Tibial artery (tissue), 4 donors: ENCODE results near the gene STXBP3.

ENCODE experiments used
- DNase-seq, 2 donors: peaks; one replicate each; pipeline ENCODE4 v3.0.0-alpha.2; 2019
- H3K27ac ChIP-seq, 2 donors: fragments of 200-600 bp; sonication (generic) in 1 of 2; 1 replicate in 1 of 2; 2 replicates in 1 of 2; pipeline ENCODE4 v1.5.1; 2018 to 2019; ENCODE audit warnings: mild to moderate bottlenecking in 1 of 2
- H3K27me3 ChIP-seq, 2 donors: fragments of 200-600 bp; sonication (generic) in 1 of 2; one replicate each; pipeline versions ENCODE4 v1.5.1 to v1.6.0; 2016 to 2019
- H3K36me3 ChIP-seq, 3 donors: fragments of 200-600 bp; sonication (generic) in 2 of 3; one replicate each; pipeline ENCODE4 v1.5.1; 2016 to 2019; ENCODE audit warnings: mild to moderate bottlenecking in 2 of 3
- H3K4me1 ChIP-seq, 4 donors: fragments of 200-600 bp; sonication (generic) in 2 of 4; 1 replicate in 3 of 4; 2 replicates in 1 of 4; pipeline ENCODE4 v1.5.1; 2016 to 2019
- H3K4me3 ChIP-seq, 2 donors: fragments of 200-600 bp; sonication (generic) in 1 of 2; 1 replicate in 1 of 2; 2 replicates in 1 of 2; pipeline ENCODE4 v1.5.1; 2018 to 2019; ENCODE audit warnings: mild to moderate bottlenecking in 2 of 2
- H3K9me3 ChIP-seq, 3 donors: fragments of 200-600 bp; sonication (generic) in 1 of 3; one replicate each; pipeline ENCODE4 v1.5.1; 2016 to 2019
- CTCF ChIP-seq, 2 experiments: fragments of 200-600 bp in 1 of 2; fragments of 450-650 bp in 1 of 2; IDR thresholded peaks; one replicate each; pipeline ENCODE4 v1.5.1; 2017 to 2019; ENCODE audit warnings: antibody characterized with exemption in 2 of 2, mild to moderate bottlenecking in 1 of 2, moderate library complexity in 1 of 2
- intact Hi-C: fragments of 100-400 bp; cut with DNase I; formaldehyde crosslinking; loops from one replicate; pipeline ENCODE4 v1.15.0; 2023; ENCODE audit warnings: low total_unique reads

The STXBP3 gene

DNA sequence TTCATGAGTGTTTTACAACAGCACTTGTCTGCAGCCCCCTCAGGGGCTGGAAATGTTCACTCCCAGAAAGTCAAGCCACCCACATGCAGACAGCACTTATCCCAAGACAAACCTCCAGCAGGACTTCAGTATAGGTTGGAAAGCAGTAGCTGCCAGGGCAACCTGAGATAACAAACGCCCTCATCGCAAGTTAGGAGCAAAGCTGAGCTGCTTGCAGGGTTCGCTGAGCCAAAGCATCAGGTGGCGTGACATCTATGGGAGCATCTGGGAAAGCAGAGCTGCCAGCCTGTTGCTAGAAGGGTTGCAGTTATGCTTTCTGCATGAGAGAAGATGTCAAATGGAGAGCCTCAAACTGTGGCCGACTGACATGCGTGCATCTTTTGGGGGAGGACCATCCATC is 4.2 kb upstream of the STXBP3 start:
- Histone ChIP-seq H3K36me3 (no peaks in the 10 kb centered on the region), H3K27me3 (no peaks in the 10 kb centered on the region), H3K4me1 (no peaks in the 10 kb centered on the region), H3K27ac (no peak overlapping the region), H3K4me3 (no peak overlapping the region), H3K9me3 (no peaks in the 10 kb centered on the region)
- no peak for TF ChIP-seq CTCF (IDR thresholded peaks at IDR 0.05)
- intact Hi-C loops, result no loop called here
- no peak for DNase-seq

DNA sequence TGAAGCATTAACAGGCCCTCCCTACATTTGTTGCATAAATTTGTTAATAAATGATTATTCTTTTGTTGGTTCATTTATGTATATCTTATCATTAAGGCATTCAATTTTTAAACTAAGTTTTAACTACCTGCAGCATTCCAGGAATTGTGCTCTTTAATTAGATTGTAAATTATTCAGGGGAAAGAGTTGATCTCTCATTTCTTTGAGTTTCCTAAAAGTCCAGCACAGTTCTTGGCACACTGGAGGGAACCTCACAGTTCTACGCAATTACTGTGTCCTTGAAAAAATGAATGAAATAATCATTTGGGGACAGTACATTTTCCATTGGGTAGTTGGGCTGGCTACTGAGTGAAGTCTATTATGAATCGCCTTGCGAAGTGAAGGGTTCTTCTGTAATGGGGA is 493 bp upstream of the STXBP3 start:
- TF ChIP-seq CTCF (IDR thresholded peaks at IDR 0.05), result no peak
- Histone ChIP-seq H3K9me3 (no peaks in the 10 kb centered on the region), H3K4me1 (peaks cover 0 to 33% (median 13%) of the 10 kb centered on the region in 4 donors), H3K27ac (peak overlapping the region; percentile 89 to 96), H3K4me3 (peak overlapping the region; percentile 68 to 79), H3K36me3 (no peaks in the 10 kb centered on the region), H3K27me3 (no peaks in the 10 kb centered on the region)
- intact Hi-C loops, result loop anchor here (2.0 kb wide), 1 partner anchor 53 kb away; the partner anchor contains the start of gene PRPF38B
- DNase-seq, result no peak

- TF ChIP-seq CTCF (IDR thresholded peaks at IDR 0.05), result no peak
- Histone ChIP-seq H3K27ac (peak overlapping the region; percentile 89 to 96), H3K9me3 (no peaks in the 10 kb centered on the region), H3K4me1 (peaks cover 0 to 36% (median 15%) of the 10 kb centered on the region in 4 donors), H3K27me3 (no peaks in the 10 kb centered on the region), H3K4me3 (peak overlapping the region; percentile 68 to 79), H3K36me3 (peaks cover 0 to 1% (median 0%) of the 10 kb centered on the region in 3 donors)
- DNase-seq, result peak; percentile 89 to 90
- intact Hi-C loops, result loop anchor here (2.0 kb wide), 1 partner anchor 55 kb away; the partner anchor contains the start of gene PRPF38B
Observed at GRCh38 chr1:108747171-108747850, 837 bp downstream of the STXBP3 start.

GRCh38 chr1:108747898-108748297 is 1.4 kb downstream of the STXBP3 start:
- Histone ChIP-seq H3K4me3 (peak overlapping the region; percentile 68 to 79), H3K4me1 (peaks cover 0 to 38% (median 15%) of the 10 kb centered on the region in 4 donors), H3K27ac (peak overlapping the region; percentile 89 to 96), H3K9me3 (no peaks in the 10 kb centered on the region), H3K27me3 (no peaks in the 10 kb centered on the region), H3K36me3 (peaks cover 0 to 4% (median 0%) of the 10 kb centered on the region in 3 donors)
- no peak for DNase-seq
- no peak for TF ChIP-seq CTCF (IDR thresholded peaks at IDR 0.05)
- intact Hi-C loops, result loop anchor here (2.0 kb wide), 1 partner anchor 55 kb away; the partner anchor contains the start of gene PRPF38B

DNA sequence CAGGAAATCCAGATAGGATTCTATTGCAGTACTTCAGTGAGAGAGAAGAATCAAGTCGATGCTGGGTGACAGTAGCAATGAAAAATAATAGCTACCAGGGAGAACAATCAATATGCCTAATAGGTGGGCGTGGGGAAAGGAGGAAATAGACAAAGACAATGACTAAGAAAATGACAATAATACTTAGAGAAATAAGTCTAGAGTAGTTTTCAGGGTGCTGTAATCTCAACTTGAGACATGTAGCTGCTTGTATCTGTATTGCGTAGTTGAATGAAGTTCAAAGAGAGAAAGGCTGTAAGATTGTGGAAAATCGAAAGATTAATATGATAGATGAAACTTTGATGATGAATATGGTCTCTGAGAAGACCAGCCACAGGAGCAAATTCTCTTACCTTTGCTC is 2.6 kb downstream of the STXBP3 start:
- peaks cover 0 to 38% (median 15%) of the 10 kb centered on the region in 4 donors for H3K4me1 ChIP-seq

More for the DNA sequence above, 2.6 kb downstream of the STXBP3 start:
- Histone ChIP-seq H3K36me3 (peaks cover 4 to 10% (median 6%) of the 10 kb centered on the region in 3 donors), H3K27me3 (no peaks in the 10 kb centered on the region), H3K9me3 (no peaks in the 10 kb centered on the region), H3K27ac (no peak overlapping the region), H3K4me3 (no peak overlapping the region)
- no peak for DNase-seq
- no peak for TF ChIP-seq CTCF (IDR thresholded peaks at IDR 0.05)
- intact Hi-C loops, result no loop called here
